ENCODE data around the gene ERCC5.

ERCC5 gene

GRCh38 chr13:102904408-102904862 is 58.6 kb downstream of the ERCC5 start:
- in situ Hi-C loops (cut with HindIII; ENCODE audit: low sequenced_read_pairs) = no loop called here
- no peak for TF ChIP-seq CTCF (IDR thresholded peaks at IDR 0.05; ENCODE audit: low read depth, low read length)
- no peak for DNase-seq (ENCODE audit: low read depth, low spot score)
- H3K4me3 ChIP-seq (ENCODE audit: low read depth, low read length) = no peak overlapping the region

GRCh38 chr13:102905905-102906771 is 60.3 kb downstream of the ERCC5 start:
- no peak overlapping the region for H3K4me3 ChIP-seq (ENCODE audit: low read depth, low read length)
- TF ChIP-seq CTCF (IDR thresholded peaks at IDR 0.05; ENCODE audit: low read depth, low read length) = no peak
- in situ Hi-C loops (cut with HindIII; ENCODE audit: low sequenced_read_pairs) = no loop called here
- DNase-seq (ENCODE audit: low read depth, low spot score) = no peak

GRCh38 chr13:102907016-102907756 is 61.4 kb downstream of the ERCC5 start:
- DNase-seq (ENCODE audit: low read depth, low spot score) = no peak
- in situ Hi-C loops (cut with HindIII; ENCODE audit: low sequenced_read_pairs) = no loop called here
- no peak overlapping the region for H3K4me3 ChIP-seq (ENCODE audit: low read depth, low read length)
- no peak for TF ChIP-seq CTCF (IDR thresholded peaks at IDR 0.05; ENCODE audit: low read depth, low read length)

GRCh38 chr13:102907886-102908515 is 62.2 kb downstream of the ERCC5 start:
- DNase-seq (ENCODE audit: low read depth, low spot score) = no peak
- in situ Hi-C loops (cut with HindIII; ENCODE audit: low sequenced_read_pairs) = no loop called here
- TF ChIP-seq CTCF (IDR thresholded peaks at IDR 0.05; ENCODE audit: low read depth, low read length) = no peak
- no peak overlapping the region for H3K4me3 ChIP-seq (ENCODE audit: low read depth, low read length)

GRCh38 chr13:102909971-102910370 is 64.1 kb downstream of the ERCC5 start:
- TF ChIP-seq CTCF (IDR thresholded peaks at IDR 0.05; ENCODE audit: low read depth, low read length) = no peak
- DNase-seq (ENCODE audit: low read depth, low spot score) = no peak
- H3K4me3 ChIP-seq (ENCODE audit: low read depth, low read length) = no peak overlapping the region
- in situ Hi-C loops (cut with HindIII; ENCODE audit: low sequenced_read_pairs) = no loop called here

GRCh38 chr13:102911336-102911735 is 65.5 kb downstream of the ERCC5 start:
- no peak for DNase-seq (ENCODE audit: low read depth, low spot score)
- no peak overlapping the region for H3K4me3 ChIP-seq (ENCODE audit: low read depth, low read length)
- in situ Hi-C loops (cut with HindIII; ENCODE audit: low sequenced_read_pairs) = no loop called here
- no peak for TF ChIP-seq CTCF (IDR thresholded peaks at IDR 0.05; ENCODE audit: low read depth, low read length)
